Measurements from ENCODE around the gene SCYL2.
"Not testable (repeated sequence)": the region's sequence is repeated elsewhere in the genome, so short reads cannot be mapped to it uniquely, and the experiment has no call there.

SCYL2 gene

DNA sequence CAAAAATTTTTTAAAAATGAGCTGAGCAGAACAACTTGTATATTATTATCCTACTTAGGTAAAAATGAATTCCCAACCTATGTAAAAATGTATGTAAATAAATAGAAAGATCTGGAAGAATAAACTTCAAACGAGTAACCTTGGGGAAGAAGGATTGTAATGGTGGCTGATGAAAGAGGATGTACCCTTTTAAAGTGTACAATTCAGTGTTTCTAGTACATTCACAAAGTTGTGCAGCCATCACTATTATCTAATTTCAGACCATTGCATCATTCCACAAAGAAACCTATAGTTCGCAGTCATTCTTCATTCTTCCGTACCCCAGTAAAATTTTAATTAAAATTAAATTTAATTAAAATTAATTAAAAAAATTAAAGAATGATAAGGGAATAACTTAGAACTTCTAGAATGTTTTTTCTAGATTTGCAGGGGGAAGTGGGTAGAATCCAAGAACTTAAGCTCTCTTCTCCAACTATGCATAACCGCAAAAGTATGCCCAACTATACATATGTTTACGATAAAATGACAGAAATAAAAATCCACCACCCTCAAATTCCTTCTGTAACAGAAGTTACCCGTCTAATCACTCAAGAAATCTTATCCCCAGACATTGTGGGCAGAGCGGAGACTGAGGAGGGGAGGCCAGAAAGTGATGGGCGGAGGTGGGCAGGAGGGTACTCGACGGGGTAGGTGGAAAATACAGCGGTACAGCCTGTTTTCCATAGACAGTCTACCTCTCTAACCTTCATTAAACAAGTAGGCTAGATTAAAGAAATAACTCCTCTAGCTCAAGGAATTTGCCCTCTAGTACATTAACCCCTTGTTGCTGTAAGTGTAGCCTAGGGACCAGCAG lies 1.0 kb upstream of the SCYL2 start:
- TF ChIP-seq TAF1 (IDR thresholded peaks at IDR 0.05; ENCODE audit: borderline replicate concordance, low read depth, low read length): no peak
- TF ChIP-seq POLR2AphosphoS5 (IDR thresholded peaks at IDR 0.05; ENCODE audit: low read depth, low read length): no peak
- TF ChIP-seq POLR2A (IDR thresholded peaks at IDR 0.05; ENCODE audit: low read depth, low read length): no peak
- FAIRE-seq (peak; percentile 44), DNase-seq (ENCODE audit: insufficient read length) (no peak)

GRCh38 chr12:100266585-100266834 lies 467 bp upstream of the SCYL2 start:
- FAIRE-seq: no peak

DNA sequence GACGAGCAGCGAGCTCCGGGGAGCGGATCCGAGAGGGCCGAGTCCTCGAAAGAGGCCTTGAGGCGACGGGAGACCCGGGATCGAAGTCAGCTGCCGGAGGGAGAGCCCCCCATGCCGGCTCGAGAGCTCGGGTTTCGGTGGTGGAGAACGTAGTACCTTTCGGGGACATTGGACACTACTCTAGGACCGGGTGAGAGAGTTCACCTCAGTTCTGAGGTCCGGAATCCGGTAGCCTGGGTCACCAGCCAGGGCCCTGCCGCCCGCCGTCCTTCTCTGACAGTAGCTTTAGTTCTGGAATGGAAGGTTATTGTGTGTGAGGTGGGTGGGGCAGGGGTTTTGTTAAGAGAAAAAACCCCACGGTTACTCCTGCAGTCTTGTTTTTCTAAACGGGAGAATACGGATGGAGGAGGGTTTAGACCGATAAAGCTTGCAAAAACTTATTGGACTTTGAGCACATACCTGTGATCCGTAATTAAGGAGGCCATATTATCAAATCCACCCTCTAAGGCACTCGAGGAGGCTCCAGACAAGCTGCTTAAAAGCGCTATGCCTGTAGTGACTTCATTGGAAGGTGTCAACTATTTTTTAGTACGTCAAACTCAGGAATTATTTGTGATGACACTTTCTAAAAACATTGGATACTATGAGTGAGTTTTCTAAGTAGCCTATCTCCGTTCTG lies 765 bp downstream of the SCYL2 start:
- DNase-seq (ENCODE audit: insufficient read length) (no peak), FAIRE-seq (peak; percentile 71)
- TF ChIP-seq TAF1 (IDR thresholded peaks at IDR 0.05; ENCODE audit: borderline replicate concordance, low read depth, low read length): no peak
- TF ChIP-seq POLR2A (IDR thresholded peaks at IDR 0.05; ENCODE audit: low read depth, low read length): no peak
- no peak for TF ChIP-seq POLR2AphosphoS5 (IDR thresholded peaks at IDR 0.05; ENCODE audit: low read depth, low read length)

More at GRCh38 chr12:100266585-100266834, 467 bp upstream of the SCYL2 start:
- peak; percentile 65 for DNase-seq (ENCODE audit: insufficient read length)
- TF ChIP-seq TAF1 (IDR thresholded peaks at IDR 0.05; ENCODE audit: borderline replicate concordance, low read depth, low read length) (no peak), POLR2A (IDR thresholded peaks at IDR 0.05; ENCODE audit: low read depth, low read length) (no peak), POLR2AphosphoS5 (IDR thresholded peaks at IDR 0.05; ENCODE audit: low read depth, low read length) (no peak)

- no peak for DNase-seq (ENCODE audit: insufficient read length)
- TF ChIP-seq POLR2AphosphoS5 (IDR thresholded peaks at IDR 0.05; ENCODE audit: low read depth, low read length) (no peak), TAF1 (IDR thresholded peaks at IDR 0.05; ENCODE audit: borderline replicate concordance, low read depth, low read length) (no peak), POLR2A (IDR thresholded peaks at IDR 0.05; ENCODE audit: low read depth, low read length) (no peak)
Observed at GRCh38 chr12:100268835-100269564, 2.0 kb downstream of the SCYL2 start.

DNA sequence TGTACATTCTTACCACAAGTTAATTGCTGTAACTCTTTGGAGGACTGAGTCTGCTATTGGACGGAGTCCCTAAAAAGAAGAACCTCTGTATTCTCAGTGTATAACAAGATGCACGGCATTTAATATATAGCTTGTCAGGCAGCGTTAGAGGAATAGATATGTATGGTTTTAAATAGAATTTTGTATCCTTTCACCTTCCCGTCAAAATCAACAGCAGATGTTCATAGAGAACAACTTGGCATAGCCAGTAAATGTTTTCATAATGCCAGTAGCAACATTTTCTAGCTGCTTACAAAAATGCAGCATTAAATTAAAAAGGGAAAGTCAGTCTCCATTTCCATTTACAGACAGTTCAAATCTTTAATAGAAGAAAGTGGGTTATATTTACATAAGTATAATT lies 6.8 kb downstream of the SCYL2 start:
- DNase-seq (ENCODE audit: insufficient read length) (no peak), FAIRE-seq (no peak)
- TF ChIP-seq TAF1 (IDR thresholded peaks at IDR 0.05; ENCODE audit: borderline replicate concordance, low read depth, low read length) (no peak), POLR2A (IDR thresholded peaks at IDR 0.05; ENCODE audit: low read depth, low read length) (no peak), POLR2AphosphoS5 (IDR thresholded peaks at IDR 0.05; ENCODE audit: low read depth, low read length) (no peak)

More at GRCh38 chr12:100268835-100269564, 2.0 kb downstream of the SCYL2 start:
- no peak for FAIRE-seq

GRCh38 chr12:100274291-100274690 lies 7.3 kb downstream of the SCYL2 start:
- TF ChIP-seq TAF1 (IDR thresholded peaks at IDR 0.05; ENCODE audit: borderline replicate concordance, low read depth, low read length) (no peak), POLR2AphosphoS5 (IDR thresholded peaks at IDR 0.05; ENCODE audit: low read depth, low read length) (no peak), POLR2A (IDR thresholded peaks at IDR 0.05; ENCODE audit: low read depth, low read length) (no peak)
- FAIRE-seq (no peak), DNase-seq (ENCODE audit: insufficient read length) (no peak)

DNA sequence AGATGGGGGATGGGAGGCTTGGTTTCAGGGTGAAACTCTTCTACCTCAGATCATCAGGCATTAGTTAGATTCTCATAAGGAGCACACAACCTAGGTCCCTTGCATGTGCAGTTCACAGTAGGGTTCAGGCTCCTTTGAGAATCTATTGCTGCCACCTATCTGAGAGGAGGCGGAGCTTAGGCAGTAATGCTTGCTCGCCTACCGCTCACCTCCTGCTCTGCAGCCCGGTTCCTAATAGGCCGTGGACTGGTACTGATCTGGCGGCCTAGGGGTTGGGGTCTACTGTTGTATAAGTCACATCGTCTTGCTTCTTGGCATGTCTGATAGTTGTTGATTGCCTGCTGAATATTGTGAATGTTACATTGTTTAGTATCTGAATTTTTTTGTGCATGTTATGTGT lies 12.2 kb downstream of the SCYL2 start:
- peak; percentile 63 for FAIRE-seq
- DNase-seq (ENCODE audit: insufficient read length): no peak
- TF ChIP-seq POLR2A (IDR thresholded peaks at IDR 0.05; ENCODE audit: low read depth, low read length) (no peak), POLR2AphosphoS5 (IDR thresholded peaks at IDR 0.05; ENCODE audit: low read depth, low read length) (no peak), TAF1 (IDR thresholded peaks at IDR 0.05; ENCODE audit: borderline replicate concordance, low read depth, low read length) (no peak)

- TF ChIP-seq POLR2A (IDR thresholded peaks at IDR 0.05; ENCODE audit: low read depth, low read length) (no peak), POLR2AphosphoS5 (IDR thresholded peaks at IDR 0.05; ENCODE audit: low read depth, low read length) (no peak), TAF1 (IDR thresholded peaks at IDR 0.05; ENCODE audit: borderline replicate concordance, low read depth, low read length) (no peak)
- FAIRE-seq: no peak
- no peak for DNase-seq (ENCODE audit: insufficient read length)
Observed at GRCh38 chr12:100279607-100280244, 12.7 kb downstream of the SCYL2 start.

DNA sequence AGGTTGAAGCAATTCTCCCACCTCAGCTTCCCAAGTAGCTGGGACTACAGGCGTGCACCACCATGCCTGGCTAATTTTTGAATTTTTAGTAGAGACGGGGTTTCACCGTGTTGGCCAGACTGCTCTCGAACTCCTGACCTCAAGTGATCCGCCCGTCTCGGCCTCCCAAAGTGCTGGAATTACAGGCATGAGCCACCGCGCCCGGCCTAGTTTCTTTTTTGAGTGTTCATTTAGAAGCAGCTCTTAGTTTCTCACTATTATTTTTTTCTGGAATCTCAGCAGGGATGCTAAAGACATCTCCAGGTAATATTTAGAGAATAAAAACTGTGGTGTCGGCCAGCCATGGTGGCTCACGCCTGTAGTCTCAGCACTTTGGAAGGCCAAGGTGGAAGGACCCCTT lies 17.6 kb downstream of the SCYL2 start:
- FAIRE-seq; DNase-seq (ENCODE audit: insufficient read length): not testable (repeated sequence)

DNA sequence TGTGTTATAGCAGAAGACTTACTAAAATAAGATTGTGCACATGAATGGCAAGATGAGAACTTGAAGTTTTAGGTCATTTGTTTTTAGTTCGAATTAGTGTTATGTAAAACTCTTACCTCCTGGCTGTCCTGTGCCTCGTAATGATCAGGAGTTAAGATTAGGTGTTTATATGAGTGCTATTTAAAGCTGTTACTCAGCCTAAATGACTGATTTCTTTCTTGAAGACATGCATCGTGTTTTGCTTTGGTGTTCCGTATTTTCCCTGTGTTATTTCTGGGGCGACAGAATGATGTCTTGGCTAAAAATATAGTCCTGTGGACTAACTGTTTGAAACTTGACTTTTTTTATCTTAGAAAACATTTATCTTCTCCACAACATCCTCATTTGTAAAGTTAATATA lies 22.1 kb downstream of the SCYL2 start:
- TF ChIP-seq POLR2A (IDR thresholded peaks at IDR 0.05; ENCODE audit: low read depth, low read length): no peak
- no peak for TF ChIP-seq POLR2AphosphoS5 (IDR thresholded peaks at IDR 0.05; ENCODE audit: low read depth, low read length)
- TF ChIP-seq TAF1 (IDR thresholded peaks at IDR 0.05; ENCODE audit: borderline replicate concordance, low read depth, low read length): no peak
- DNase-seq (ENCODE audit: insufficient read length): no peak
- no peak for FAIRE-seq

DNA sequence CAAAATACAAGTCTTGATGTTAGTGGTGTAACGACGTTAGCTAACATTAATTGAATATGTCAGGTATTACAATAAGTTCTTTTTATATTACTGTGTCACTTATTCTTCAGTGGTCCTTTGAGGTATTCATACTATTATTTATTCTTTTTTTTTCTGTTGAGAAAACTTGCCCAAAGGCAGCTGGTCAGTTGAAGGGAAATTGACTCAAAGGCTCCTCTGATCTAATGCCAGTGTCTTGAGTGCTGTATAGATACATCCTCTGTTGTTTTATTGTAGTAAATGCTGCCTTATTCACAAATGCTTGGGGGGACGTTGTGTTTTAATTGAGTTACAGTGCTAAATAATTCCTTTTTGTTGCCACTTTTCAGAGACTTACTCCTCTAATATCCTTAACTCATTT lies 23.0 kb downstream of the SCYL2 start:
- FAIRE-seq (no peak), DNase-seq (ENCODE audit: insufficient read length) (no peak)
- TF ChIP-seq POLR2A (IDR thresholded peaks at IDR 0.05; ENCODE audit: low read depth, low read length): no peak
